Left cardiac atrium (tissue), 4 donors: Measurements from ENCODE around the gene EGFR. TPM values are rescaled to one million over a fixed set of nuclear protein-coding genes. Genes with fewer than 3 reads are reported as not detected.

ENCODE experiments used
- ATAC-seq, 2 donors: fragments of 200-7000 bp; cut with Tn5 transposase; one replicate each; pipeline ENCODE4 v1.9.1; 2020; ENCODE audit warnings: mild to moderate bottlenecking in 2 of 2, moderate library complexity in 2 of 2
- DNase-seq: peaks from one replicate; pipeline ENCODE4 v3.0.0-alpha.2; 2020
- intact Hi-C, 2 donors: fragments of 100-400 bp; cut with DNase I; formaldehyde crosslinking; loops; one replicate each; pipeline versions ENCODE4 v1.14.1 to v1.15.1; 2022 to 2023
- total RNA-seq, 2 donors: library from RNA; stranded (reverse); fragmentation: NEBNext Ultra II Directional; extraction: Animal tissue kit (Norgen Biotek cat#: 25700); gene quantifications; one replicate each; pipeline ENCODE4 v1.2.1, GENCODE V29; 2021
- donor health status: DM: no; HTN: yes; CAD: no.
- donor health status: DM: no; HTN: yes; CAD: no; lungs with severe emphysema.
- donor health status: DM: yes; HTN: yes; CAD: no.
- donor health status: Dilated cardiomyopathy.

The EGFR gene
- total RNA-seq, 2 donors from 2014 or later: 23.3 to 26.6 TPM

GRCh38 chr7:55128693-55129394 lies 110.0 kb downstream of the EGFR start:
- ATAC-seq (peak in 1 of 2 donors; percentile 38), DNase-seq (no peak)
- intact Hi-C loops: no loop called here

GRCh38 chr7:55129541-55130394 lies 111.0 kb downstream of the EGFR start:
- DNase-seq (no peak), ATAC-seq (peak in 1 of 2 donors; percentile 4)
- intact Hi-C loops: loop anchor here in 1 of 2 donors (5.0 to 10.0 kb wide), 3 partner anchors 32 to 107 kb away; no protein-coding TSS in a partner anchor

GRCh38 chr7:55130395-55131141 lies 111.8 kb downstream of the EGFR start:
- intact Hi-C loops: loop anchor here in 1 of 2 donors (5.0 to 10.0 kb wide), 3 partner anchors 33 to 108 kb away; no protein-coding TSS in a partner anchor
- DNase-seq (peak; percentile 57), ATAC-seq (peak; percentile 28 to 30)

- intact Hi-C loops: loop anchor here in 1 of 2 donors (5.0 to 10.0 kb wide), 3 partner anchors 34 to 109 kb away; no protein-coding TSS in a partner anchor
- DNase-seq (no peak), ATAC-seq (no peak)
Observed at GRCh38 chr7:55131142-55131929, 112.5 kb downstream of the EGFR start.

- no peak for DNase-seq
- no peak for ATAC-seq
- intact Hi-C loops: loop anchor here in 1 of 2 donors (5.0 to 10.0 kb wide), 3 partner anchors 35 to 110 kb away; no protein-coding TSS in a partner anchor
Observed at GRCh38 chr7:55132550-55132889, 113.7 kb downstream of the EGFR start.

- peak in 1 of 2 donors; percentile 71 for ATAC-seq
- intact Hi-C loops: loop anchor here in 1 of 2 donors (5.0 to 10.0 kb wide), 3 partner anchors 36 to 111 kb away; no protein-coding TSS in a partner anchor
- no peak for DNase-seq
Observed at GRCh38 chr7:55132890-55133551, 114.2 kb downstream of the EGFR start.

- DNase-seq (peak; percentile 87), ATAC-seq (peak; percentile 85 to 91)
- intact Hi-C loops: loop anchor here in 1 of 2 donors (5.0 to 10.0 kb wide), 3 partner anchors 36 to 111 kb away; no protein-coding TSS in a partner anchor
Observed at GRCh38 chr7:55133630-55134358, 115.0 kb downstream of the EGFR start.

- intact Hi-C loops: loop anchor here in 1 of 2 donors (5.0 to 10.0 kb wide), 3 partner anchors 37 to 112 kb away; no protein-coding TSS in a partner anchor
- ATAC-seq (no peak), DNase-seq (no peak)
Observed at GRCh38 chr7:55134359-55134725, 115.5 kb downstream of the EGFR start.

- intact Hi-C loops: loop anchor here in 1 of 2 donors (5.0 to 10.0 kb wide), 3 partner anchors 37 to 112 kb away; no protein-coding TSS in a partner anchor
- DNase-seq (no peak), ATAC-seq (no peak)
Observed at GRCh38 chr7:55134786-55135185, 116.0 kb downstream of the EGFR start.

GRCh38 chr7:55135462-55135861 lies 116.6 kb downstream of the EGFR start:
- intact Hi-C loops: loop anchor here in 1 of 2 donors (10.0 kb wide), 1 partner anchor 61 kb away; no protein-coding TSS in a partner anchor
- no peak for ATAC-seq
- no peak for DNase-seq

GRCh38 chr7:55138663-55139062 lies 119.8 kb downstream of the EGFR start:
- intact Hi-C loops: loop anchor here in 1 of 2 donors (10.0 kb wide), 1 partner anchor 64 kb away; no protein-coding TSS in a partner anchor
- no peak for ATAC-seq
- no peak for DNase-seq

- intact Hi-C loops: no loop called here
- DNase-seq (peak; percentile 65), ATAC-seq (peak; percentile 90)
Observed at GRCh38 chr7:55140221-55140940, 121.6 kb downstream of the EGFR start.

GRCh38 chr7:55140941-55141278 lies 122.1 kb downstream of the EGFR start:
- intact Hi-C loops: no loop called here
- ATAC-seq (no peak), DNase-seq (no peak)

GRCh38 chr7:55142919-55143600 lies 124.2 kb downstream of the EGFR start:
- ATAC-seq (no peak), DNase-seq (no peak)
- intact Hi-C loops: no loop called here

GRCh38 chr7:55144333-55145317 lies 125.8 kb downstream of the EGFR start:
- intact Hi-C loops: no loop called here
- ATAC-seq (no peak), DNase-seq (no peak)
